H1 (cell line): ENCODE data around the gene SLC36A4. TPM values are rescaled to one million over a fixed set of nuclear protein-coding genes. Genes with fewer than 3 reads are reported as not detected.

Experiments
- CTCF ChIA-PET: fragments of 300-600 bp; sonication (Branson Sonifier 250); formaldehyde crosslinking; loops from one replicate; lab custom pipeline; 2021; ENCODE audit not compliant: partially characterized antibody; lab: Charles Lee
- POLR2A ChIA-PET: fragments of 300-600 bp; sonication (Branson Sonifier 250); formaldehyde crosslinking; loops from one replicate; lab custom pipeline; 2021; ENCODE audit warnings: inconsistent platforms; ENCODE audit not compliant: partially characterized antibody; lab: Charles Lee
- DNase-seq, 2 experiments: peaks; one replicate each; pipeline versions ENCODE4 v3.0.0 to v3.0.0-alpha.2; 2010 to 2022; ENCODE audit warnings: low spot score in 2 of 2, low read depth in 1 of 2, mixed read lengths in 1 of 2
- FAIRE-seq: peaks from 2 replicates; lab custom pipeline; 2011; peaks lifted over from hg19 to GRCh38; lab: Jason Lieb, UNC
- H2AFZ ChIP-seq: 2 replicates; pipeline ENCODE4 v1.8.1; 2012; ENCODE audit warnings: low read length, inconsistent platforms
- H2AK5ac ChIP-seq: 2 replicates; pipeline ENCODE4 v1.6.1; 2013; ENCODE audit warnings: low read depth, low read length
- H2BK120ac ChIP-seq: replicated peaks from 2 replicates; pipeline ENCODE3; 2013; ENCODE audit warnings: low read depth, low read length, inconsistent platforms
- H2BK12ac ChIP-seq: 2 replicates; pipeline ENCODE4 v1.6.1; 2013; ENCODE audit warnings: low read depth, low read length
- H2BK15ac ChIP-seq: 2 replicates; pipeline ENCODE4 v1.6.1; 2013; ENCODE audit warnings: low read length
- H2BK20ac ChIP-seq: 2 replicates; pipeline ENCODE4 v1.6.1; 2013; ENCODE audit warnings: low read length
- H2BK5ac ChIP-seq: 2 replicates; pipeline ENCODE4 v1.6.1; 2013; ENCODE audit warnings: low read depth, low read length
- H3K14ac ChIP-seq: 2 replicates; pipeline ENCODE4 v1.6.1; 2013; ENCODE audit warnings: inconsistent platforms; ENCODE audit not compliant: insufficient read length
- H3K18ac ChIP-seq: 2 replicates; pipeline ENCODE4 v1.6.1; 2013; ENCODE audit warnings: low read length; ENCODE audit errors: extremely low read depth
- H3K23ac ChIP-seq: 2 replicates; pipeline ENCODE4 v1.6.1; 2013; ENCODE audit warnings: inconsistent platforms; ENCODE audit not compliant: insufficient read length
- H3K23me2 ChIP-seq: 2 replicates; pipeline ENCODE4 v1.6.1; 2013; ENCODE audit warnings: low read depth, low read length
- H3K27ac ChIP-seq: 2 replicates; pipeline ENCODE4 v1.6.1; 2011; ENCODE audit warnings: low read depth, low read length, inconsistent platforms
- H3K27me3 ChIP-seq, 4 experiments: replicated peaks in 1 of 4; 1 replicate in 1 of 4; 2 replicates in 3 of 4; pipeline versions ENCODE4 v1.6.1 to v1.8.1; 2011 to 2013; ENCODE audit warnings: low read length in 3 of 4, mild to moderate bottlenecking in 3 of 4, inconsistent platforms in 2 of 4, mixed read lengths in 2 of 4, moderate library complexity in 1 of 4; ENCODE audit not compliant: control insufficient read depth in 3 of 4, insufficient read depth in 3 of 4; ENCODE audit errors: extremely low read depth in 1 of 4
- H3K36me3 ChIP-seq, 4 experiments: 2 replicates each; pipeline versions ENCODE4 v1.6.1 to v1.8.1; 2011 to 2013; ENCODE audit warnings: mild to moderate bottlenecking in 4 of 4, low read length in 3 of 4, moderate library complexity in 2 of 4, control low read depth in 1 of 4, inconsistent platforms in 1 of 4; ENCODE audit not compliant: insufficient read depth in 4 of 4, control insufficient read depth in 2 of 4
- H3K4ac ChIP-seq: replicated peaks from 2 replicates; pipeline ENCODE3; 2013; ENCODE audit warnings: low read length, low read depth, mixed read lengths, inconsistent platforms; ENCODE audit not compliant: insufficient read length
- H3K4me1 ChIP-seq, 4 experiments: replicated peaks in 1 of 4; 1 replicate in 1 of 4; 2 replicates in 3 of 4; pipeline versions ENCODE4 v1.6.1 to v1.8.1; 2011 to 2013; ENCODE audit warnings: low read length in 3 of 4, inconsistent platforms in 2 of 4, mixed read lengths in 1 of 4; ENCODE audit not compliant: insufficient read depth in 4 of 4, control insufficient read depth in 3 of 4
- H3K4me2 ChIP-seq, 2 experiments: 2 replicates each; pipeline versions ENCODE4 v1.6.1 to v1.8.1; 2011 to 2013; ENCODE audit warnings: low read depth in 2 of 2, low read length in 2 of 2, control low read depth in 1 of 2, inconsistent platforms in 1 of 2, mild to moderate bottlenecking in 1 of 2; ENCODE audit not compliant: insufficient read depth in 1 of 2
- H3K4me3 ChIP-seq, 4 experiments: fragments of 200-600, 300-600 bp in 1 of 4; sonication (generic), shearing (Covaris generic), sonication (Bioruptor Twin) in 1 of 4; 2 replicates each; pipeline versions ENCODE4 v1.5.1 to v1.8.1; 2011 to 2016; ENCODE audit warnings: low read length in 4 of 4, low read depth in 3 of 4, control low read depth in 2 of 4, inconsistent platforms in 2 of 4, mild to moderate bottlenecking in 2 of 4, mixed read lengths in 1 of 4, moderate library complexity in 1 of 4; ENCODE audit not compliant: insufficient read depth in 2 of 4; ENCODE audit errors: extremely low read depth in 1 of 4
- H3K56ac ChIP-seq: replicated peaks from 2 replicates; pipeline ENCODE3; 2013; ENCODE audit warnings: low read depth, mild to moderate bottlenecking, mixed read lengths, low read length, inconsistent platforms; ENCODE audit not compliant: insufficient read length
- H3K79me1 ChIP-seq: 2 replicates; pipeline ENCODE4 v1.6.1; 2013; ENCODE audit warnings: low read depth, low read length, control low read depth
- H3K79me2 ChIP-seq, 2 experiments: 2 replicates each; pipeline versions ENCODE4 v1.6.1 to v1.8.1; 2012 to 2013; ENCODE audit warnings: low read length in 2 of 2, mild to moderate bottlenecking in 2 of 2, inconsistent platforms in 1 of 2; ENCODE audit not compliant: insufficient read depth in 2 of 2, control insufficient read depth in 1 of 2
- H3K9ac ChIP-seq, 4 experiments: replicated peaks in 1 of 4; 1 replicate in 1 of 4; 2 replicates in 3 of 4; pipeline versions ENCODE4 v1.6.1 to v1.8.1; 2011 to 2013; ENCODE audit warnings: low read depth in 3 of 4, low read length in 3 of 4, control low read depth in 2 of 4, mild to moderate bottlenecking in 2 of 4, moderate library complexity in 2 of 4, inconsistent platforms in 1 of 4; ENCODE audit errors: extremely low read depth in 1 of 4
- H3K9me3 ChIP-seq, 2 experiments: 2 replicates each; pipeline versions ENCODE4 v1.6.1 to v1.8.1; 2012 to 2013; ENCODE audit warnings: mild to moderate bottlenecking in 2 of 2, moderate library complexity in 2 of 2, control low read depth in 1 of 2, inconsistent platforms in 1 of 2, low read depth in 1 of 2, low read length in 1 of 2, mixed read lengths in 1 of 2; ENCODE audit not compliant: insufficient read depth in 2 of 2
- H4K20me1 ChIP-seq, 2 experiments: replicated peaks in 1 of 2; 2 replicates each; pipeline versions ENCODE3 to v1.8.1; 2011 to 2013; ENCODE audit warnings: inconsistent platforms in 2 of 2, low read length in 2 of 2, mild to moderate bottlenecking in 1 of 2; ENCODE audit not compliant: insufficient read depth in 2 of 2, control insufficient read depth in 1 of 2
- H4K5ac ChIP-seq: 2 replicates; pipeline ENCODE4 v1.6.1; 2013; ENCODE audit warnings: low read length, low read depth, mixed read lengths, inconsistent platforms; ENCODE audit not compliant: insufficient read length
- H4K8ac ChIP-seq: 2 replicates; pipeline ENCODE4 v1.8.0; 2013; ENCODE audit warnings: mild to moderate bottlenecking, moderate library complexity, low read length, inconsistent platforms; ENCODE audit not compliant: insufficient read depth; ENCODE audit errors: extremely low read depth
- H4K91ac ChIP-seq: replicated peaks from 2 replicates; pipeline ENCODE3; 2013; ENCODE audit warnings: low read length, mixed read lengths, inconsistent platforms; ENCODE audit not compliant: insufficient read length
- BACH1 ChIP-seq: IDR thresholded peaks from 2 replicates; pipeline ENCODE4 v1.6.1; 2012; ENCODE audit warnings: low read length, improper control_type of control experiment
- HDAC2 ChIP-seq, 2 experiments: fragments of 300-600 bp in 1 of 2; sonication (generic) in 1 of 2; IDR thresholded peaks; 2 replicates each; pipeline ENCODE4 v1.6.1; 2011 to 2012; ENCODE audit warnings: low read depth in 2 of 2, low read length in 2 of 2, mild to moderate bottlenecking in 2 of 2, moderate library complexity in 2 of 2, borderline replicate concordance in 1 of 2, inconsistent platforms in 1 of 2
- HDAC6 ChIP-seq: IDR thresholded peaks from one replicate; pipeline ENCODE4 v1.7.1; 2012; ENCODE audit warnings: low read depth, mild to moderate bottlenecking, inconsistent platforms, low read length, moderate library complexity
- JUND ChIP-seq: IDR thresholded peaks from 2 replicates; pipeline ENCODE4 v1.6.1; 2011; ENCODE audit warnings: mild to moderate bottlenecking, improper control_type of control experiment, low read length
- NANOG ChIP-seq: IDR thresholded peaks from 2 replicates; pipeline ENCODE4 v1.6.1; 2011; ENCODE audit warnings: low read length, low read depth, mild to moderate bottlenecking, inconsistent platforms; ENCODE audit not compliant: insufficient read depth, poor library complexity, severe bottlenecking
- SIN3A ChIP-seq, 2 experiments: IDR thresholded peaks in 1 of 2; conservative IDR thresholded peaks in 1 of 2; 2 replicates each; pipeline ENCODE4 v1.6.1; 2011 to 2012; ENCODE audit warnings: low read length in 2 of 2, improper control_type of control experiment in 1 of 2, low read depth in 1 of 2, mild to moderate bottlenecking in 1 of 2
- SRF ChIP-seq: IDR thresholded peaks from 2 replicates; pipeline ENCODE4 v1.6.1; 2011; ENCODE audit warnings: mild to moderate bottlenecking, low read depth, low read length, moderate library complexity
- TAF7 ChIP-seq: optimal IDR thresholded peaks from 2 replicates; pipeline ENCODE3; 2011; ENCODE audit warnings: low read depth, mild to moderate bottlenecking, inconsistent platforms, low read length, moderate library complexity, borderline replicate concordance
- polyA plus RNA-seq, 7 experiments: library from polyadenylated mRNA; depleted of rRNA in 3 of 7; stranded (reverse) in 5 of 7; unstranded in 2 of 7; fragments of >200 nt in 5 of 7; fragments of 200-250 nt in 2 of 7; gene quantifications; 1 replicate in 5 of 7; 2 replicates in 1 of 7; 4 replicates in 1 of 7; pipeline versions ENCODE4 v1.2.1 to v1.2.3, GENCODE V29; 2011 to 2013; ENCODE audit warnings: missing spikeins in 2 of 7, mixed read lengths in 2 of 7
- total RNA-seq: library from RNA; stranded (reverse); fragmentation: NEBNext Ultra II Directional; extraction: Animal tissue kit (Norgen Biotek cat#: 25700); gene quantifications from 2 replicates; pipeline ENCODE4 v1.2.1, GENCODE V29; 2021

SLC36A4 gene
- total and polyA plus RNA-seq, 2 of the 8 experiments (the other 6 are each of a cell fraction or from before 2014, with no cell fraction given), result 10.2 to 22.7 TPM

GRCh38 chr11:93166194-93166593 lies 31.6 kb downstream of the SLC36A4 start:
- no peaks in the 10 kb centered on the region for H3K79me1 ChIP-seq
- H3K36me3 ChIP-seq, result peaks cover 0 to 42% (median 5%) of the 10 kb centered on the region in 4 experiments; a peak in 4 of 8 replicates
- H2AFZ ChIP-seq, result no peak overlapping the region
- H2BK5ac ChIP-seq, result no peak overlapping the region
- H3K4me3 ChIP-seq, result no peak overlapping the region
- H3K23me2 ChIP-seq, result no peaks in the 10 kb centered on the region
- no peaks in the 10 kb centered on the region for H3K79me2 ChIP-seq
- H3K4ac ChIP-seq, result no peak overlapping the region
- TF ChIP-seq SRF (no peak), HDAC6 (no peak), HDAC2 (IDR thresholded peaks at IDR 0.05; ENCODE audit: borderline replicate concordance in 1 of 2, low read depth in 2 of 2, low read length in 2 of 2) (no peak), SIN3A (conservative IDR thresholded peaks at IDR 0.05 in 1 of 2, IDR thresholded peaks at IDR 0.05 in 1 of 2; ENCODE audit: low read depth in 1 of 2, low read length in 2 of 2) (no peak), JUND (no peak), NANOG (no peak), TAF7 (no peak), BACH1 (no peak)
- DNase-seq (no peak), FAIRE-seq (no peak)
- H2BK120ac ChIP-seq, result no peak overlapping the region
- H2BK20ac ChIP-seq, result no peak overlapping the region
- H4K20me1 ChIP-seq, result no peaks in the 10 kb centered on the region
- no peak overlapping the region for H2AK5ac ChIP-seq
- H4K8ac ChIP-seq, result no peak overlapping the region
- no peak overlapping the region for H3K9ac ChIP-seq
- no peaks in the 10 kb centered on the region for H3K4me1 ChIP-seq
- no peak overlapping the region for H3K56ac ChIP-seq
- no peaks in the 10 kb centered on the region for H3K27me3 ChIP-seq
- H3K23ac ChIP-seq, result no peak overlapping the region
- CTCF ChIA-PET, result interaction anchor here (1.0 to 1.6 kb wide), 2 partner anchors 31 to 224 kb away, joined by 3 to 6 read pairs; no protein-coding TSS in a partner anchor
- no peaks in the 10 kb centered on the region for H3K9me3 ChIP-seq
- POLR2A ChIA-PET, result interaction anchor here (0.7 kb wide), 1 partner anchor 150 kb away, joined by 3 read pairs; no protein-coding TSS in a partner anchor
- H3K14ac ChIP-seq, result no peak overlapping the region
- H3K18ac ChIP-seq, result no peak overlapping the region
- H3K27ac ChIP-seq, result no peak overlapping the region
- H4K5ac ChIP-seq, result no peak overlapping the region
- no peak overlapping the region for H2BK12ac ChIP-seq
- H3K4me2 ChIP-seq, result no peak overlapping the region
- H2BK15ac ChIP-seq, result no peak overlapping the region
- no peak overlapping the region for H4K91ac ChIP-seq
